Activated CD4-positive, alpha-beta memory T cell treated with anti-CD3 and anti-CD28 coated beads for 36 hours (primary cell): ENCODE data around the gene SLC4A5. TPM values are rescaled to one million over a fixed set of nuclear protein-coding genes. Genes with fewer than 3 reads are reported as not detected.

Experiments used
- CTCF ChIA-PET: fragments of 350-600 bp; sonication (Branson Sonifier 250); formaldehyde crosslinking; loops from one replicate; lab custom pipeline; 2021; ENCODE audit warnings: antibody characterized with exemption, inconsistent platforms; lab: Charles Lee
- POLR2A ChIA-PET: fragments of 350-600 bp; sonication (Branson Sonifier 250); formaldehyde crosslinking; loops from one replicate; lab custom pipeline; 2021; ENCODE audit warnings: antibody characterized with exemption; lab: Charles Lee
- DNase-seq: peaks from one replicate; pipeline ENCODE4 v3.0.0-alpha.2; 2020
- H3K27ac Mint-ChIP-seq: one replicate; pipeline ENCODE4 v1.8.0; 2021; ENCODE audit warnings: mixed read lengths
- H3K27me3 Mint-ChIP-seq: one replicate; pipeline ENCODE4 v1.8.0; 2021; ENCODE audit warnings: mixed read lengths
- H3K36me3 Mint-ChIP-seq: one replicate; pipeline ENCODE4 v1.8.0; 2021; ENCODE audit warnings: mixed read lengths
- H3K4me1 Mint-ChIP-seq: one replicate; pipeline ENCODE4 v1.8.0; 2021; ENCODE audit warnings: low read depth, mixed read lengths
- H3K4me3 Mint-ChIP-seq: one replicate; pipeline ENCODE4 v1.8.0; 2021; ENCODE audit warnings: mild to moderate bottlenecking, mixed read lengths
- H3K9me3 Mint-ChIP-seq: one replicate; pipeline ENCODE4 v1.8.0; 2021; ENCODE audit warnings: mixed read lengths
- intact Hi-C: fragments of 100-400 bp; cut with micrococcal nuclease; formaldehyde crosslinking; loops from one replicate; pipeline ENCODE4 v1.15.1; 2023
- total RNA-seq, 2 experiments: library from RNA; stranded (reverse); gene quantifications; one replicate each; pipeline ENCODE4 v1.2.3, GENCODE V29; 2021

SLC4A5 gene
- total RNA-seq, 2 experiments from 2014 or later = 2.9 to 3.1 TPM

GRCh38 chr2:74205596-74205995 lies 137.6 kb downstream of the SLC4A5 start:
- Mint-ChIP-seq H3K9me3 (no peaks in the 10 kb centered on the region), H3K4me3 (peak overlapping the region; percentile 66), H3K36me3 (peaks cover 86% of the 10 kb centered on the region), H3K27me3 (no peaks in the 10 kb centered on the region), H3K27ac (peak overlapping the region; percentile 98), H3K4me1 (peaks cover 71% of the 10 kb centered on the region)
- intact Hi-C loops = loop anchor here (5.0 kb wide), 1 partner anchor 38 kb away; no protein-coding TSS in a partner anchor
- POLR2A ChIA-PET = interaction anchor here (0.6 to 3.4 kb wide), 9 partner anchors 11 to 68 kb away, joined by 3 to 32 read pairs (median 5); partner anchors contain the start of gene MOB1A
- DNase-seq = peak; percentile 73
- CTCF ChIA-PET = interaction anchor here (0.9 to 2.5 kb wide), 5 partner anchors 26 to 526 kb away, joined by 3 to 20 read pairs (median 3); partner anchors contain the start of gene MOB1A

DNA sequence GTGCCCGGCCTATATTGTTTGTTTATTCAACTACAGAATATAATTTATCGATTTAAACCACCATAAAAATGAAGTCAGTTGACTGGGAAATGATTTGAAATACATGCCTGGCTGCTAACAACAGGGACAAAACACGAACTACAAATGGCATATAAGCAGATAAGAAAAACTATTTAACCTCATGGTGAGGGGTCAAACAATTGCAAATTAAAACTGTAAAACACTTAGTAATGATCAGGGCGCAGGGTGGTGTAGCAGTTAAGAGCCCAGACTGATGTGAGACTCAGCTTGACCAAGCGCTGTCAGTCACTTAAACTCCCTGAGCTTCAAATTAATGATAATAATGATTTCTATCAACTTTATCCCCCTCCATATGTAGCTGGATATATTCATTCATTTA lies 138.1 kb downstream of the SLC4A5 start:
- DNase-seq = no peak
- H3K36me3 Mint-ChIP-seq = peaks cover 86% of the 10 kb centered on the region
- intact Hi-C loops = loop anchor here (5.0 kb wide), 1 partner anchor 38 kb away; no protein-coding TSS in a partner anchor
- H3K4me3 Mint-ChIP-seq = peak overlapping the region; percentile 66
- no peaks in the 10 kb centered on the region for H3K27me3 Mint-ChIP-seq
- CTCF ChIA-PET = interaction anchor here (0.9 to 2.5 kb wide), 4 partner anchors 26 to 381 kb away, joined by 3 to 20 read pairs (median 3); partner anchors contain the start of gene MOB1A
- no peaks in the 10 kb centered on the region for H3K9me3 Mint-ChIP-seq
- POLR2A ChIA-PET = interaction anchor here (1.2 to 3.4 kb wide), 4 partner anchors 17 to 55 kb away, joined by 3 to 32 read pairs (median 6); partner anchors contain the start of gene MOB1A
- H3K4me1 Mint-ChIP-seq = peaks cover 72% of the 10 kb centered on the region
- H3K27ac Mint-ChIP-seq = peak overlapping the region; percentile 98

GRCh38 chr2:74204436-74204835 lies 138.8 kb downstream of the SLC4A5 start:
- ChIA-PET CTCF (interaction anchor here (0.9 to 2.5 kb wide), 5 partner anchors 25 to 381 kb away, joined by 3 to 20 read pairs (median 3); partner anchors contain the start of gene MOB1A), POLR2A (interaction anchor here (0.6 to 3.4 kb wide), 4 partner anchors 26 to 253 kb away, joined by 3 to 32 read pairs (median 4); partner anchors contain the start of gene MOB1A)
- peak overlapping the region; percentile 98 for H3K27ac Mint-ChIP-seq
- intact Hi-C loops = no loop called here
- no peaks in the 10 kb centered on the region for H3K9me3 Mint-ChIP-seq
- H3K4me1 Mint-ChIP-seq = peaks cover 70% of the 10 kb centered on the region
- no peak for DNase-seq
- H3K4me3 Mint-ChIP-seq = peak overlapping the region; percentile 66
- peaks cover 86% of the 10 kb centered on the region for H3K36me3 Mint-ChIP-seq
- H3K27me3 Mint-ChIP-seq = no peaks in the 10 kb centered on the region

DNA sequence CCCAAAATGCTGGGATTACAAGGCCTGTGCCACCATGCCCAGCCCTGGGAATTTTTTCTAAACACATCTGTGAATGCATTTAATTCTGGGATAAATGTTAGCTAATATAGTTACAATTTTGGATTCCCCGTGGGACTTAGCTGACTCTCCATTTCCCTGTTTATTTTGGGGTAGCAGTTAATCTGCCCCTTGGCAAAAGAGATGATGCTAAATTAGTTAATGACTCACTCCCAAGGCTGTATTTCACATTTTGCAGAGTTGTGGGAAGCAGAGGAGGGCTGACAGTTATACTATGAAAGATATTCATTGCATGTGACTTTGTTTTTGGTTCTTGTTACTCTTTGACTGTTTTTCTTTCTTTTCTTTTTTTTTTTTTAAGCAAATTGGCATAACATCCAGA lies 141.6 kb downstream of the SLC4A5 start:
- H3K27me3 Mint-ChIP-seq = peaks cover 2% of the 10 kb centered on the region
- H3K36me3 Mint-ChIP-seq = peaks cover 71% of the 10 kb centered on the region
- ChIA-PET CTCF (interaction anchor here (0.7 to 1.8 kb wide), 2 partner anchors 23 to 378 kb away, joined by 3 to 5 read pairs; partner anchors contain the start of gene MOB1A), POLR2A (interaction anchor here (6.4 kb wide), 1 partner anchor 22 kb away, joined by 124 read pairs; the partner anchor contains the start of gene MOB1A)
- peak overlapping the region; percentile 99 for H3K4me3 Mint-ChIP-seq
- no peaks in the 10 kb centered on the region for H3K9me3 Mint-ChIP-seq
- no peak for DNase-seq
- H3K27ac Mint-ChIP-seq = peak overlapping the region; percentile 100
- peaks cover 68% of the 10 kb centered on the region for H3K4me1 Mint-ChIP-seq
- intact Hi-C loops = no loop called here

- Mint-ChIP-seq H3K36me3 (peaks cover 67% of the 10 kb centered on the region), H3K27me3 (peaks cover 2% of the 10 kb centered on the region), H3K27ac (peak overlapping the region; percentile 100), H3K4me3 (peak overlapping the region; percentile 99), H3K9me3 (no peaks in the 10 kb centered on the region), H3K4me1 (peaks cover 64% of the 10 kb centered on the region)
- intact Hi-C loops = no loop called here
- ChIA-PET POLR2A (interaction anchor here (1.2 to 6.4 kb wide), 2 partner anchors 9 to 21 kb away, joined by 3 to 124 read pairs; partner anchors contain the start of gene MOB1A), CTCF (interaction anchor here (0.7 to 5.1 kb wide), 3 partner anchors 23 to 377 kb away, joined by 3 to 42 read pairs (median 5); partner anchors contain the start of gene MOB1A)
- no peak for DNase-seq
Measured at GRCh38 chr2:74201196-74201595, 142.0 kb downstream of the SLC4A5 start.

GRCh38 chr2:74199871-74200305 lies 143.3 kb downstream of the SLC4A5 start:
- POLR2A ChIA-PET = interaction anchor here (0.9 to 6.4 kb wide), 6 partner anchors 11 to 462 kb away, joined by 3 to 124 read pairs (median 5); partner anchors contain the start of genes BOLA3 and MOB1A
- intact Hi-C loops = loop anchor here (2.0 kb wide), 3 partner anchors 53 to 273 kb away; partner anchors contain the start of genes BOLA3 and DGUOK
- H3K27me3 Mint-ChIP-seq = peaks cover 2% of the 10 kb centered on the region
- peaks cover 55% of the 10 kb centered on the region for H3K36me3 Mint-ChIP-seq
- H3K4me1 Mint-ChIP-seq = peaks cover 50% of the 10 kb centered on the region
- CTCF ChIA-PET = interaction anchor here (1.3 to 5.1 kb wide), 4 partner anchors 8 to 52 kb away, joined by 3 to 42 read pairs (median 12); partner anchors contain the start of genes BOLA3 and MOB1A
- H3K27ac Mint-ChIP-seq = peak overlapping the region; percentile 100
- peak; percentile 67 for DNase-seq
- H3K4me3 Mint-ChIP-seq = peak overlapping the region; percentile 99
- no peaks in the 10 kb centered on the region for H3K9me3 Mint-ChIP-seq

DNA sequence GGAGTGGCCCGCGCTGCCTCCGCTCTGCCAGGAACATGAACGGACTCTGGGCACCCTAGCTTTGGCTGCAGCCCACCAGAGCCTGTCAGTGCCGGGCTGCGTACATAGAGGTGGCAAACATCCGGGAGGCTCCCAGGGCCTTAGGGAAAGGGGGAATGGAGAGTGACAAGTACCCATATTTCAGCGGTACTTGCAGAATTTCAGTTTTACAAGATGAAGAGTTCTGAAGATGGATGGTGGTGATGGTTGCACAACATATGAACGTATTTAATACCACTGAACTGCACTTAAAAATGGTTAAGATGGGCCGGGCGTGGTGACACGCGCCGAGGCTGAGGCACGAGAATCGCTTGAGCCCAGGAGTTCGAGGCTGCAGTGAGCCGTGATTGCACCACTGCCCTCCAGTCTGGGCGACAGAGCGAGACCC lies 143.9 kb downstream of the SLC4A5 start:
- peak overlapping the region; percentile 100 for H3K27ac Mint-ChIP-seq
- H3K36me3 Mint-ChIP-seq = peaks cover 50% of the 10 kb centered on the region
- peak; percentile 36 for DNase-seq
- POLR2A ChIA-PET = interaction anchor here (0.7 to 6.4 kb wide), 17 partner anchors 8 to 462 kb away, joined by 3 to 124 read pairs (median 3); partner anchors contain the start of genes BOLA3, MOB1A and STAMBP
- peaks cover 44% of the 10 kb centered on the region for H3K4me1 Mint-ChIP-seq
- CTCF ChIA-PET = interaction anchor here (0.5 to 5.1 kb wide), 5 partner anchors 9 to 387 kb away, joined by 3 to 42 read pairs (median 5); partner anchors contain the start of genes BOLA3 and MOB1A
- H3K9me3 Mint-ChIP-seq = no peaks in the 10 kb centered on the region
- H3K27me3 Mint-ChIP-seq = peaks cover 2% of the 10 kb centered on the region
- peak overlapping the region; percentile 99 for H3K4me3 Mint-ChIP-seq
- intact Hi-C loops = loop anchor here (2.0 kb wide), 3 partner anchors 52 to 272 kb away; partner anchors contain the start of genes BOLA3 and DGUOK

DNA sequence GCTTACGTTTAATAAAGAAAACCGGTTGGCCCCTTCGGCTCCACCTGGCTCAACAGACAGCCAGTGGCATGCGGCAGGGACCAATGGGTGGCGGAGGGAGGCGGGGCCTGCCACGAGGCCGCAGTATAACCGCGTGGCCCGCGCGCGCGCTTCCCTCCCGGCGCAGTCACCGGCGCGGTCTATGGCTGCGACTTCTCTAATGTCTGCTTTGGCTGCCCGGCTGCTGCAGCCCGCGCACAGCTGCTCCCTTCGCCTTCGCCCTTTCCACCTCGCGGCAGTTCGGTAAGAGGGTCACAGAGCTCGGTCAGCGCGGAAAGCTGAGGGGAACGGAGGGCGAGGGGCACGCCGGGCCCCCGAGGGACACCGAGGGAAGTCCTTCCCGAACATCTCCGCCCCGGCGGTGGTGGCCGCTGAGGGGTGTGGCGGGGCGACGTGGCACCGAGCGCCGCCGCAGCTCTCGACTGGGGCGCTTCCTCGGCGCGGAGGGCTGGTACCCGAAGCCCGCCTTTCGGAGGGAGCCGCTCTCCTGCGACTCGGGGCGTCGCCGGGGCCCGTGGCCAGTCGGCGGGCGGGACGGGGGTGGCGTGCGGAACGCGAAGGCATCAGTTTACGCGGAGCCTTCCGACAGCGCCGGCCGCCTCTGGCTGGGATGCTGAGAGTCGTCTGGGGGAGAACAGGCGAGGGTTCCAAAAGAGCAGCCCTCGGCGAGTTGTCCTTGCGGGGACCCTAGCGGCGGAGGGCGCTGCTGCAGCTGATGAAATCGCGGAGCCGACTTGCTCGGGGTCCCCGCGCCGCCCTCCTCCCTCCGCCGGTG lies 144.5 kb downstream of the SLC4A5 start, which contains the start of gene MTHFD2:
TSS of gene MTHFD2 (plus strand) at position 155 of the 814 bp plus-strand sequence. CDS start at position 182, 27 bp downstream.
- peaks cover 39% of the 10 kb centered on the region for H3K4me1 Mint-ChIP-seq
- intact Hi-C loops = loop anchor here (1.0 to 2.0 kb wide), 9 partner anchors 8 to 370 kb away; partner anchors contain the start of genes BOLA3, DGUOK, MOB1A and STAMBP
- H3K4me3 Mint-ChIP-seq = peak within 1 kb of the TSS; percentile 99
- peak; percentile 95 for DNase-seq
- peaks cover 2% of the 10 kb centered on the region for H3K27me3 Mint-ChIP-seq
- H3K27ac Mint-ChIP-seq = peak within 1 kb of the TSS; percentile 100
- CTCF ChIA-PET = interaction anchor here (0.5 to 5.1 kb wide), 8 partner anchors 9 to 388 kb away, joined by 3 to 42 read pairs (median 3); partner anchors contain the start of genes BOLA3 and MOB1A
- POLR2A ChIA-PET = interaction anchor here (0.5 to 6.4 kb wide), 22 partner anchors 9 to 964 kb away, joined by 3 to 124 read pairs (median 3); partner anchors contain the start of genes BOLA3, CCT7, MOB1A and STAMBP
- H3K9me3 Mint-ChIP-seq = no peaks in the 10 kb centered on the region
- peaks cover 44% of the 10 kb centered on the region for H3K36me3 Mint-ChIP-seq

GRCh38 chr2:74198023-74198460 lies 145.2 kb downstream of the SLC4A5 start:
- no peak for DNase-seq
- H3K27me3 Mint-ChIP-seq = peaks cover 2% of the 10 kb centered on the region
- POLR2A ChIA-PET = interaction anchor here (0.5 to 6.4 kb wide), 14 partner anchors 8 to 964 kb away, joined by 3 to 124 read pairs (median 3); partner anchors contain the start of genes BOLA3, CCT7, MOB1A and STAMBP
- intact Hi-C loops = loop anchor here (1.0 to 2.0 kb wide), 9 partner anchors 8 to 370 kb away; partner anchors contain the start of genes BOLA3, DGUOK, MOB1A and STAMBP
- H3K36me3 Mint-ChIP-seq = peaks cover 39% of the 10 kb centered on the region
- peaks cover 33% of the 10 kb centered on the region for H3K4me1 Mint-ChIP-seq
- peak overlapping the region; percentile 99 for H3K4me3 Mint-ChIP-seq
- H3K9me3 Mint-ChIP-seq = no peaks in the 10 kb centered on the region
- peak overlapping the region; percentile 100 for H3K27ac Mint-ChIP-seq
- CTCF ChIA-PET = interaction anchor here (0.7 to 5.1 kb wide), 7 partner anchors 10 to 197 kb away, joined by 3 to 42 read pairs (median 3); partner anchors contain the start of genes BOLA3 and MOB1A

DNA sequence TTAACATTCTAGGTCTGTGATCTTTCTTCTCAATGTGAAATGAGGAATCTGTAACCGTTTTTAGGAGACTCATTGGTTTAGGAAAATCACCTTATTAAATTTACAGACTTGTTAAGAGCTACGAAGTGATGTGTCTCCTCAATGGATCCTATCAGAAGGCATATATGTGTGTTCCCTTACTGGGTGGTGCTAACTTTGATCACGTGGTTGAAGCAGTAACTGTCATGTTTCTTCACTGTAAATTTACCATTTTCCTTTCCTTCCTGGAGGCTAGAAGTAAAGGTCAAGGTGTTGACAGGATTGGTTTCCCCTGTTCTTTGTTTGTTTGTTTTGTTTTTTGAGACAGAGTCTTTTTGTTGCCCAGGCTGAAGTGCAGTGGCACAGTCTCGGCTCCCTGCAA lies 146.2 kb downstream of the SLC4A5 start:
- Mint-ChIP-seq H3K27me3 (peaks cover 2% of the 10 kb centered on the region), H3K9me3 (no peaks in the 10 kb centered on the region), H3K36me3 (peaks cover 32% of the 10 kb centered on the region), H3K4me3 (no peak overlapping the region), H3K4me1 (peaks cover 25% of the 10 kb centered on the region), H3K27ac (no peak overlapping the region)
- ChIA-PET CTCF (interaction anchor here (1.3 to 5.1 kb wide), 2 partner anchors 18 to 25 kb away, joined by 3 to 42 read pairs; partner anchors contain the start of gene MOB1A), POLR2A (interaction anchor here (6.4 kb wide), 1 partner anchor 17 kb away, joined by 124 read pairs; the partner anchor contains the start of gene MOB1A)
- no peak for DNase-seq
- intact Hi-C loops = no loop called here
